HG02623 (cell line): ENCODE measurements around the gene CSNK1D.
"Not testable (repeated sequence)": the region's sequence is repeated elsewhere in the genome, so short reads cannot be mapped to it uniquely, and the experiment has no call there.

ENCODE experiments used
- ATAC-seq: cut with Tn5 transposase; IDR thresholded peaks from one replicate; pipeline ENCODE4 v1.9.1; 2021; ENCODE audit warnings: moderate library complexity; ENCODE audit not compliant: unreplicated experiment

The CSNK1D gene

GRCh38 chr17:82275326-82275725 is 1.8 kb upstream of the CSNK1D start:
- ATAC-seq: no peak

- no peak for ATAC-seq
Measured at GRCh38 chr17:82274134-82275020, 877 bp upstream of the CSNK1D start.

- ATAC-seq: no peak
Measured at GRCh38 chr17:82272495-82273326, 789 bp downstream of the CSNK1D start.

GRCh38 chr17:82271401-82271800 is 2.1 kb downstream of the CSNK1D start:
- no peak for ATAC-seq

GRCh38 chr17:82270651-82271050 is 2.8 kb downstream of the CSNK1D start:
- no peak for ATAC-seq

- ATAC-seq: no peak
Measured at GRCh38 chr17:82269882-82270500, 3.5 kb downstream of the CSNK1D start.

- ATAC-seq: no peak
Measured at GRCh38 chr17:82269138-82269881, 4.2 kb downstream of the CSNK1D start.

GRCh38 chr17:82267575-82268379 is 5.7 kb downstream of the CSNK1D start:
- ATAC-seq: no peak

- ATAC-seq: no peak
Measured at GRCh38 chr17:82266142-82266541, 7.4 kb downstream of the CSNK1D start.

GRCh38 chr17:82263641-82264040 is 9.9 kb downstream of the CSNK1D start:
- no peak for ATAC-seq

- ATAC-seq: no peak
Measured at GRCh38 chr17:82262344-82262743, 11.2 kb downstream of the CSNK1D start.

- not testable (repeated sequence) for ATAC-seq
Measured at GRCh38 chr17:82259972-82260961, 13.2 kb downstream of the CSNK1D start.

GRCh38 chr17:82258555-82258954 is 14.9 kb downstream of the CSNK1D start:
- ATAC-seq: no peak

GRCh38 chr17:82257473-82257872 is 16.0 kb downstream of the CSNK1D start:
- no peak for ATAC-seq

GRCh38 chr17:82256242-82256885 is 17.1 kb downstream of the CSNK1D start:
- ATAC-seq: no peak

GRCh38 chr17:82255402-82255972 is 18.0 kb downstream of the CSNK1D start:
- no peak for ATAC-seq

GRCh38 chr17:82254746-82255145 is 18.8 kb downstream of the CSNK1D start:
- ATAC-seq: not testable (repeated sequence)

GRCh38 chr17:82254096-82254495 is 19.4 kb downstream of the CSNK1D start:
- ATAC-seq: not testable (repeated sequence)
